ENCODE measurements around the gene HNRNPM.

- TF ChIP-seq, protein P1, sequence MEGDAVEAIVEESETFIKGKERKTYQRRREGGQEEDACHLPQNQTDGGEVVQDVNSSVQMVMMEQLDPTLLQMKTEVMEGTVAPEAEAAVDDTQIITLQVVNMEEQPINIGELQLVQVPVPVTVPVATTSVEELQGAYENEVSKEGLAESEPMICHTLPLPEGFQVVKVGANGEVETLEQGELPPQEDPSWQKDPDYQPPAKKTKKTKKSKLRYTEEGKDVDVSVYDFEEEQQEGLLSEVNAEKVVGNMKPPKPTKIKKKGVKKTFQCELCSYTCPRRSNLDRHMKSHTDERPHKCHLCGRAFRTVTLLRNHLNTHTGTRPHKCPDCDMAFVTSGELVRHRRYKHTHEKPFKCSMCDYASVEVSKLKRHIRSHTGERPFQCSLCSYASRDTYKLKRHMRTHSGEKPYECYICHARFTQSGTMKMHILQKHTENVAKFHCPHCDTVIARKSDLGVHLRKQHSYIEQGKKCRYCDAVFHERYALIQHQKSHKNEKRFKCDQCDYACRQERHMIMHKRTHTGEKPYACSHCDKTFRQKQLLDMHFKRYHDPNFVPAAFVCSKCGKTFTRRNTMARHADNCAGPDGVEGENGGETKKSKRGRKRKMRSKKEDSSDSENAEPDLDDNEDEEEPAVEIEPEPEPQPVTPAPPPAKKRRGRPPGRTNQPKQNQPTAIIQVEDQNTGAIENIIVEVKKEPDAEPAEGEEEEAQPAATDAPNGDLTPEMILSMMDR (IDR thresholded peaks at IDR 0.05; ENCODE audit: borderline replicate concordance, extremely low read depth, low read length, poor library complexity, severe bottlenecking): no peak
- TF ChIP-seq EZH2 (IDR thresholded peaks at IDR 0.05; ENCODE audit: borderline replicate concordance, low read depth, low read length, severe bottlenecking): no peak
These were observed 15.9 kb downstream of the HNRNPM start for GRCh38 chr19:8460516-8461298.
